DMS153 (cell line): ENCODE results near the gene PRR18.
"Not testable (repeated sequence)": the region's sequence is repeated elsewhere in the genome, so short reads cannot be mapped to it uniquely, and the experiment has no call there.

Source experiments
- DNase-seq: peaks from one replicate; lab custom pipeline; 2025; lab: John Stamatoyannopoulos, UW

PRR18 gene, protein sequence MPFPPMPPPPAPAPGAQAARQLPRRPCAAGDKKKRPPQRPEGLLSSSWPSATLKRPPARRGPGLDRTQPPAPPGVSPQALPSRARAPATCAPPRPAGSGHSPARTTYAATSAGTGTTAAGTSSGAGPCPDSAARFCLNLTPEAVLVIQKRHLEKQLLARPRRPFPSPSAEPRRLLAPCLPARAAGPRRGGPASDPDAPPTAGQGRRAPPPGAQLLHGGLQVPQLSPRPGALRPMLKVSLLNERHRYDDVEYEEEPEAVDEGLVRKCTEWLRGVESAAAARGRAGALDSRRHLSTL

DNA sequence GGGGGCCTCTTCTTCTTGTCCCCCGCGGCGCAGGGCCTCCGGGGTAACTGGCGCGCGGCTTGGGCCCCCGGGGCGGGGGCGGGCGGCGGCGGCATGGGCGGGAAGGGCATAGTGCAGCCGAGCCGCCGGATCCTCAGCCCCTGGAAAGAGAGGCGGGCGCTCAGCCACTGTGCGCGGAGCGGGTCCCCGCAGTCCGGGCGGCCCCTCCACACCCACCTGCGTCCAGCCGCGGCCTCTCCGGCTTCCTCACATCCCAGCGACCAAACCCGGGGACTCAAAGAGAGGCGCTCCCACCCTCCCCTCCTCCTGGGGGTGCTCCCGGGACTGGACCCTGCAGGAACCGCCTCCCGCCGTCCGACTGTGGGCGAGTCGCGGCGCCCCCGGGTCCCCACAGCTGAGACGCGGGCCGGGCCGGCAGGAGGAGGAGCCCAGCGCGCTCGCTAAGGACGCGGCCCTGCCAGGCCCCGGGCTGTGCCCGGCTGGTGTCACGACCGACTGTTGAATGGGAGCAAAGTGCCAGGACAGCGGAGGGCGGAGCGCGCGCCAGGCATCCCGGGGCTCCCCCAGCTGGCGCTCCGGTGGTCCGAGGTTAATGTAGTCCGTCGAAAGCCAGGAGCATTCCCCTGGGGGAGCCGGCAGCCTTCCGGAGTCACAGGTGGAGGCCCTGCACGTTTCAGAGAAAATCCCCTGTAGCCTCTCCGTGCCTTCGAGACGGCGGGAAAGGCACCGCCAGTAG, at the start of gene PRR18:
PRR18 (minus strand) TSS at position 360 of the 736 bp plus-strand sequence; CDS start at position 110, 250 bp downstream.
- DNase-seq: no peak

DNA sequence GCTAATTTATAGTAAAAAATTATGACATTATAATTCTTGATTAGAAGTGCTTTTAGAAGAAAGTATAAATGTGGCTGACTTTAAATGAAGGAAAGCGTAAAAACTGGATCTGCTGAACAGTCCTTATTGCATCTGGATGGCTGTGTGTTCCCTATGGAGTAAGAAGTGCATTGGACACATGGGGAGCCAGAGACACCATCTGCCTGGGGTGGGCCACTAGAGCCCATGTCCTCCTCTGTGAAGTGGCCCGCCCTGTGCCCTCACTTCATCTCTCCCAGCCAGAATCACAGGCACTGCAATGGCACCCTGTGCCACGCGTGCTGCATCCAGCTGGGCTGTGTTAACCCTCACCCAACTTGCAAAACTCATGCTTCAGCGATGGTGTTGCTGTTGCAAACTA, 47.4 kb upstream of the PRR18 start:
- DNase-seq: no peak

DNA sequence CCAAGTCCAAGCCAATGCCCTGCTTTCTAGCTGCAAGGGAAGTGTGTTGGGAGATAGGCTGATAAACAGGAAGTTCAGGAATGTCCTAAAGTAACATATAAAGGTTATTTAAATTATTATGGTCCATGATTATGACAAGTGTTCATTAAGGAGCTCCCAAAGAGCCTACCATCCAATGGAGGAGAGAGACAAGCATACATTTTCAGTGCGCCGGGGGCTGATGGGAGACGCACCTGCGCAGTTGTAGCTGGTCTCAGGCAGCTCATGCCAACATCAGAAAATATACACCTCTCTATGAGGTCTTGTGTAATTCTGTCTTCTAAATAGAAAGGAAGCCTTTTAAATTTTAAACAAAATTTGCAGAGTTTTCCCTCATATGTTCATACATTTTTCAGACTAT, 46.8 kb upstream of the PRR18 start:
- DNase-seq: no peak

DNA sequence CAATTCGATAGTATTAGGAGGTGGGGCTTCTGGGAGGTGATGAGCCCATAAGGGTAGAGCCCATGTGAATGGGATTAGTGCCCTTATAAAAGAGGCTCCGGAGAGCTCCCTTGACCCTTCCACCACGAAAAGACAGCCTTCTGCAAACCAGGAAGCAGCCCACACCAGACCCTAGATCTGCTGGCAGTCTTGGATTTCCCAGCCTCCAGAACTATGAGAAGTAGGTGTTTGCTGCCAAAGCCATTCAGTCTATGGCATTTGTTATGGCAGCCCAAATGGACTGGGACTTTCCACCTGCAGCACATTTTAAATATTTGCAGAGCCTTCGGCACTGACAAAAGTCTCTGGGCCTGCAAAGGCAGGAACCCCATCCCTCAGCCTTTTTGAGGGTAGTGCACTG, 46.0 kb upstream of the PRR18 start:
- DNase-seq: no peak

DNA sequence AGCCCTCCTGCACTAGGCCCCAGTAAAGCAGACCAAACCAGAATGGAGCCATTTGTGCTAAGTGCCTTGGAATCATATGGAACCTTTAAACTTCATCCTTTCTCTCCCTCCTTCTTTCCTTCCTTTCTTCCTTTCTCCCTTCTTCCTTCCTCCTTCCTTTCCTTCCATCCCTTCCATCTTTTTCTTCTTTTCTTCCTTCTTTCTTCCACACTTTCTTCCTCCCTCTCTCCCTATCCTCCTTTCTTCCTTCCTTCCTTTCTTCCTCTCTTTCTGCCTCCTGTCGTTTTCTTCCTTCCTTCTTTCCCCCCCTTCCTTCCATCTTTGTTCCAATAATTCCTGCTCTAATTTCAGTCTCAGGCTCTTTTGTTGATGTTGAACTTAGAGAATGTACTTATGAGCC, 45.3 kb upstream of the PRR18 start:
- no peak for DNase-seq

DNA sequence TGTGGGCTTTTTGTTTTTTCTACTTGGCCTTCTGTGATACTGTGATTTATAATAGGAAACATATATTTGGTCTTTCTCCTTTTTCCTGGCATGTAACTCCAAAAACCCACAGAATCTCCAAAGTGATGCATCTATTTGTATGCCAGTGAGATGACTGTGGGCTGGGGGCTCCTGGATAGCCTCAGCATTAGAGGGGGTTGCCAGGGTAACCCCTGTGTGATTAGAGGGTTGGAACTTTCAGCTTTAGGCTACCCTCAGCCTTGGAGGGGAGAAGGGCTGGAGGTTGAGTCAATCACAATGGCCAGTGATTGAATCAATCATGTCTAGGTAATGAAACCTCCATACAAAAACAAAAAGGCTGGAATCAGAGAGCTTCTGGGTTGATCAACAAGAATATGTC, 44.7 kb upstream of the PRR18 start:
- no peak for DNase-seq

DNA sequence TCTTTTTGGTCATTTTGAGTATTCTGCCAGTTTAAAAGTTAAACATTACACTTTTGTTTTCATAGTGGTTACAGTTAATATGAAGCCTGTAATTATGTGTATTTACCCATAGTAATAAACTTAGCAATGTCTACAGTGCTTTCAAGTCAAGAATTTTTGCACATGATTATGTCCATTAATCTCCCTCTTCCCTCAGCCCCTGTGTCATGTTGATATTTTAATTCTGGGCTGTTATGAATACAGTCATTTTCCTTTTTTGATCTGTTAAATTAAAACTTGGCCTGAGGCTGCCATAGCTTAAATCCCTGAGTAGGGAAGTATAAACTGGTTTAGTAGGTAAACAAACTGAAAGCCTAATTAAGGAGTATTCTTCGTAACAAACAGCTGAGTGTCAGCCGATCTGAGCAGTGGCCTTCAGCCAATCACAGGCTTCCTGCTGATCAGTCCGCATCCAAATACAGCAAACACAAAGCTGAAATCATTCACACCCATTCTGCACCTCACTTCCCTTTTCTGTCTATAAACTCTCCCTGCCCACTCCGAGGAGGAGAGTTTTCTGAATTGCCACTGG, 43.6 kb upstream of the PRR18 start:
- peak; percentile 54 for DNase-seq

DNA sequence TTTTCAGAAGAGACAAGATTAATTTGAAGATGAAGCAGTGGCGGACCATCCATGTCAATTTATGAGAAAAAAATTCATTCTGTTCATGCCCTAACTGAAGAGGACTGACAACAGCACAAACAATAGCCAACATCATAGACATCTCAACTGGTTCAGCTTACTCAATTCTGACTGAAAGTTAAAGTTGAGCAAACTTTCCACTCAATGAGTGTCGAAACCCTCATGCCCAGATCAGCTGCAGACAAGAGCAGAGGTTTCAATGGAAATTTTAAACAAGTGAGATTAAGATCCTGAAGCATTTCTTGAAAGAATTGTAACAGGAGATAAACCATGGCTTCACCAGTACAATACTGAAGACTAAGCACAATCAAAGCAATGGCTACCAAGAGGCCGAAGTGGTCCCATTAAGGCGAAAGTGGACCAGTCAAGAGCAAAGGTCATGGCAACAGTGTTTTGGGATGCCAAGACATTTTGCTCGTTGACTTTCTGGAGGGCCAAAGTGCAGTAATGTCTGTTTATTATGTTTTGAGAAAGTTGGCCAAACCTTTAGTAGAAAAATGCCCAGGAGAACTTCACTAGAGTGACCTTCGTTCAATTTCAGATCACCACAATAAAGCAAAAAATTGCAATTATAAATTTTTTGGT, 40.2 kb upstream of the PRR18 start:
- DNase-seq: no peak

DNA sequence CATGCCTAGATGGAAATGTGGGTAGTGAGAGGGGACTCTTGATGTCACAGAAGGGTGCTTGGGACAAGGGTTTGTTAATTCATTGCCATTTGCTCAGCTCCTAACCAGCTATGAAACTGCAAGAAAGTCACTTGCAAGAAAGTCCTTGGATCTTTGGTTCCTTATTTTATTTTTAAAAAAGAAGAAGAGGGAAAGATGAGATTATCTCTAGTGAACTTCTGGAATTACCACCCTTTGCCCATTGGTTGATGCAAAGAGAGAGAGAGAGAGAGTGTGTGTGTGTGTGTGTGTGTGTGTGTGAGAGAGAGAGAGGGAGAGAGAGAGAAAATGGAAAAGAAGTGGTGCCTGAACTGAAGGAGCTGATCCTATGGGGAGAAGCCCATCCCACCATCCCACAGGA, 38.8 kb upstream of the PRR18 start:
- DNase-seq: no peak

DNA sequence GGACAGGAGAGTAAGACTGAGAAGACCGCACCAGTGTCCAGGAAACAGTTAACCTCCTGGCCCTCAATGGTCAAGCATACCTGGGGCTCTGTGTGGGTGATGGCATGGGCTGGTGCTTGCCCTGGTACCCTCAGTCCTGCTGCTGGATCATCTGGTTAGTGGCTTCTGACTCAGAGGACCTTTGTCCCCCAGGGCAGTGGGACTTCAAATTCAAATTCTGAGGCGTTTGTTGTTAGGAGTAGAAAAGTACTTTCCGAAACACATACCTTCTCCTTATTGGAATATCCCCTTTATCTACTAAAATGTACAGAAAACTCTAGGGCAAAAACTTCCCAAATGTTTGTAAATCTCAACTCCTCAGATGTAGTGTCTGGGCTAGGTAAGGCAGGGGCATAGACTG, 38.3 kb upstream of the PRR18 start:
- no peak for DNase-seq

DNA sequence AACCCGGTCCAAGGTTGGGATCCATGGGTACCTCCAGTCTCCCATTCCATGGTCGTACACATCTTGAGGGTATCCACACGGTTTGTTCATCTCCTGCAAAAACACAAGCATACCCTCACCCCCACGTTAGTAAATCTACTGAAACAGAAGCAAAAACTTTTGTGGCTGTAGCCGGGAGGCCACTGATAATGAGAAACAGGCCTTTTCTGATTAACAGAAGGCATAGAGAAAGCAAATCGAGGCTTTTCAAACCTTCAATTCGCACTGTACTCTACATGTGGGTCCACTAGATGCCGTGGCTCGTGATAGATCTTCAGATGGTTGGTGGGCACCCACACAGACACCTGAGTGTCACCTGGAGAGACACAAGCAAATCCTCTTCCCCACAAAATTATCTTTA, 37.5 kb upstream of the PRR18 start:
- not testable (repeated sequence) for DNase-seq

DNA sequence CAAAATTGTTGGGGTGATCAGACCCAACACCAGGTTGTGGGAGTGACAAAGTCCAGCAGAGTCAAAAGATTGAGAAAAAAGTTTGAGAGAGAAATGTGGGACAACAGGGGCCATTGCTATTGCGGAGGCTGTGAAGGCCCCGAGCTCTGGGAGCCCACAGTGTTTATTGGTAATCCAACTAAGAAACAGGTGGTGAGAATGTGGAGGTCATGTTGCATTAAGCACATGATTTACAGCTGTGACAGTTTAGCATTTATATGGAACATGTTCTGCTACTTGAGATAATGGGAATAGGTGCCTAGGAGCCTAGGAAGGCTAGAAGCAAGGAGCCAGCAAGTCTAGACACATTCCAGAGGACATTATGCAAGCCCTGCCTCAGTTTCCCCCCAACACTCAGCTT, 36.7 kb upstream of the PRR18 start:
- DNase-seq: not testable (repeated sequence)

DNA sequence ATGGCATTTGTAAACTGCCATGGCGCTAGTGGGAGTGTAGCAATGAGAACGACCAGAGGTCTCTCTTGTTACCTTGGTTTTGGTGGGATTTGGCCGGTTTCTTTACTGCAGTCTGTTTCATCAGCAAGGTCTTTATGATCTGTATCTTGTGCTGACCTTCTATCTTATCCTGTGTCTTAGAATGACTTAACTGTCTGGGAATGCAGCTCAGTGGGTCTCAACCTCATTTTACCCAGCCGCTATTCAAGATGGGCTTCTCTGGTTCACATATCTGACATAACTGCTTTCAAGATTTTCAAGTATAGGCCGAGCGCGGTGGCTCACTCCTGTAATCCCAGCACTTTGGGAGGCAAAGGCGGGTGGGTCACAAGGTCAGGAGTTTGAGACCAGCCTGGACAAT, 36.0 kb upstream of the PRR18 start:
- DNase-seq: no peak

DNA sequence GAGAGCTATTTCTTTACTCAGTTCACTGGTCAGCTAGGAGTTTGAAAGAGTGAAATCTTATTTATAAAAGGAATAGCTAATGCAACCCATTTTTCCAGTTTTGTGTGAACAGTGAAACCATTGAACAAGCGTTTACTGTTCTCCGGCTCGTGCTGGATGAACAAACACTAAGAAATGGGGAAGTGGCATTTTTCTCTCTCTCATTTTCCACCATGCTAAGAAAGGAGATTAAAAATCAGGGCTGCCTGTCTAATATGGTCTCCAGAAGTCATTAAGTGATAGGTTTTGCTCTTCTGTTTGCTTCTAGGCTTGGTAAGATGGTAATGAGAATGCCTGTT, 34.9 kb upstream of the PRR18 start:
- DNase-seq: no peak

DNA sequence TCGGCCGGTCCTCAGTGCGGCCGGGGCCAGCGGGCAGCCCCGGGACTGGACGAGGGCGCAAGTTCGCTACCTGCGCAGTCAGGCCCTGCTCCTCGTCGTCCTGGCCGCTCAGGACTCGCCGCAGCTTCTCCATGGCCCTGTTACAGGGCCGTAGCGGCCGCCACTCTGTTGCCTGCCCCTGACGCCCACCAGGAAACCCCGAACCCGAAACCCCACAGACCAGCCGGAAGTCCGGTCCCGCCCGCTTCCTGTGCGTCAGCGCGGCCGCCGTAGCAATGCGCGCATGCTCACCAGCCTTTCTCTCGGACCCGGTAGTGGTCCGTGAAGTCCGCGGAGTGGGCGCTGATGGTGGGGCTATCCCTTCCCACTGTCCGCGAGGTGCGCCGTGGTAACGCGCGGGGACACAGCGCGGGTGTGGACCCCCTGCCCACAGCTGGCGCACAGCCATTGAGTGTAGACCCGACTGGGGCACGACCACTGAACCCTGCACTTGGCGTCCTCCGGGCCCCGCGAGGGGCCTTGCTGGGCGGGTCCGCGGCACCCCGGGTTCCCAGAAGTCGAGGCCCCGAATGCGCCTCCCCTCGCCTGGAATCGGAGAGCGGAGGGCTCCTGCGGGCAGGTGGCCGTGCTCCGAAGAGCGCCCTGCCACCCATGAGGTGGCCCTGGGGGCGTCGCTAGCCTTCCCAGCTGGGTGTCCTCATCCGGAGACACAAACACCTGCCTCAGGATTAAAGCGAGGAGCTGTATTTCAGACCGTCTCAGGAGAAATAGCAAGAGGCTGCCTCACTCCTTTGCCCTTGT, 34.4 kb upstream of the PRR18 start, which contains the start of gene SFT2D1:
SFT2D1 (minus strand) TSS at position 197 of the 801 bp plus-strand sequence; CDS start at position 133, 64 bp downstream.
- DNase-seq: peak; percentile 13

DNA sequence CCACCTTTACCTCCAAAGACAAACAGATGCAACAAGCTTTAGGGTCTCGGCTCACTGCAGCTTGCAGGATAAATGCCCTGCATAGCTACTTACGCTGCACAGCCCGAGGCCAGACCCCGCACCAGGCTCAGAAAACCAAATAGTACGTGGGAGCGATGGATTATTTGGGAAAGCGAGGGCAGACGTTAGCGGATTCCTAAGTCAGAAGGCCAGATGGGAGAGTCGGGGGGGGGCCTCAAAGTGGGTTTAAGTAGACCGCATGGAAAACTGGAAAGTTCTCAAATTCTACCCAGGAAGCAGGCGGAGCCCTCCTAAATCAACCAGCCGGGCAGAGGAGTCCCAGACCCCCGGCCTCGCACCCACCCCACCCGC, 33.8 kb upstream of the PRR18 start:
- DNase-seq: no peak

DNA sequence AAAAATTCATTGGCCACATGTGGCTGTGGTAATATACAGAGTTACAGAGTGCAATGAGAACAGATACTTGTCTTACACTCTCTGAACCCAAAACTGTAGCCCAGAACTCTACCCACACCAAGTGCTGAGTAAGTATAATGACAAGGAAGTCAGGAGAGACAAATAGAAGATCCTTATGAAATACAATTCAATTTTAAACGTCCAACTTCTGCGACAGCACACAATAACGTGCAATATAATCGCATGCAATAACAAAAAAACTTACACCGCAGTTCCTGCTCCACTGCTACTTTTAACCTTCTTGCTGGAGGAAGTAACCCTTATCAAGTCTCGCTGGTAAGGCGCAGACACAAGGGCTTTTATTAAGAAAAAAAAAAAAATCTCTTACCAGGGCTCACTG, 33.3 kb upstream of the PRR18 start:
- no peak for DNase-seq

DNA sequence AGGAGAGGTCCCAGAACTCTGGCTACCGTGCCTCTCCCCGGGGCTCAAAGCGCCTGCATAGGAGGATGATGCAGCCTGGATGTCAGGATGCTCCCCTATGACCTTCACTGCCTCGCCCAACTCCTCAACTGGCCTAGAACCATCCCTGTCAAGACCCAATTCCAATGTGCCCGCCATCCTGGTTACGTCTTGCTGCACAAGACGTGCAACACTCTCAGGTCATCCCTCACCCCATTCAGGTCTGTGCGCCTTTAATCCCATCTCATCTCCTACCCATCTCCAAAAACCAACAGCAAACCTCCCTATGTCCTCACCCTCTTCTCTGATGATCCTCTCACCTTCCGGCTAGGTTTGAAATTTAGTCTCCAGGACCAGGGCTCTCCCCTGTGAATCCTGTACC, 30.7 kb upstream of the PRR18 start:
- no peak for DNase-seq

DNA sequence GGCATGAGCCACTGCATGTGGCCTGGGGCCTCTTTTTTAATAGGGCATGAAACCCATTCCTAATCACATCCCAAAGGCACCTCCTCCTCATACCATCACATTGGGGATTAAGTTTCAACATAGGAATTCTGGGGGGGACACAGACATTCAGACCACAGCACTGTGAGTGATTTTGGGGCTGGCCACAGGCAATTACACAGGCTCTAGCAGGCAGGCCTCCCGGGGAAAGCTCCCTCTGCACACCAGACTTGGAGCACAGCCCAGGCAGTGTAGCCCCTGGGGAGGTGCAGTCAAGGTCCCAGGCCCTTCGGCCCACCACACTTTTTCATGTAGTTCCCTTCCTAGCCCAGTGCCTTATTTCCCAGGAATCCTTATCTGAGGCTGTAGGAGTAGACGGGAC, 28.7 kb upstream of the PRR18 start:
- no peak for DNase-seq

DNA sequence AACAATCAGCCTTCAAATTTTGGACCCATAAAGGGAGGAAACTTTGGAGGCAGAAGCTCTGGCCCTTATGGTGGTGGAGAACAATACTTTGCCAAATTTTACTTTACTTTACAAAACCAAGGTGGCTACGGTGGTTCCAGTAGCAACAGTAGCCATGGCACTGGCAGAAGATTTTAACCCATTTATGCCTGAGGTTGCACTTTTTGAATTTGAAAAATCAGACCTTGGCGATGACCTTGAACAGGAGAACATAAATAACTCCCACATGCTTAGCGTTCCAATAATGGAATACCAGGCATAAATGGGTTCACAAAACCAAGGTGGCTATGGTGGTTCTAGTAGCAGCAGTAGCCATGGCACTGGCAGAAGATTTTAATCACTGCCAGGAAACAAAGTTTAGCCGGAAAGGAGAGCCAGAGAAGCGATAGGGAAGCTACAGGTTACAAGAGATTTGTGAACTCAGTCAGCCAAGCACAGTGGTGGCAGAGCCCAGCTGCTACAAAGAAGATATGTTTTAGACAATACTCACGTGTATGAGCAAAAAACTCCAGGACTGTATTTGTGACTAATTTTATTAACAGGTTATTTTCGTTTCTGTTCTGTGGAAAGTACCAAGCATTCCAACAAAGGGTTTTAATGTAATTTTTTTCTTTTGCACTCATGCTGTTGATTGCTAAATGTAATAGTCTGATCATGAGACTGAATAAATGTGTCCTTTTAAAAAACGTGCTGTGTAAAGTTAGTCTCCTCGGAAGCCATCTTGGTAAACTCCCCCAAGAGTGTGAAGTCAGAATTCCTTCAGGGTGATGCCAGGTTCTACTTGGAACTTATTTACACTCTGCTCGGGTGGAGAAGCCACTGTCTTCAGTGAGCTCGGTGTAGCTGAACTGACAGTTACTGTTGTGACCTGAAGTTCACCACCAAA, 27.4 kb upstream of the PRR18 start:
- DNase-seq: no peak

DNA sequence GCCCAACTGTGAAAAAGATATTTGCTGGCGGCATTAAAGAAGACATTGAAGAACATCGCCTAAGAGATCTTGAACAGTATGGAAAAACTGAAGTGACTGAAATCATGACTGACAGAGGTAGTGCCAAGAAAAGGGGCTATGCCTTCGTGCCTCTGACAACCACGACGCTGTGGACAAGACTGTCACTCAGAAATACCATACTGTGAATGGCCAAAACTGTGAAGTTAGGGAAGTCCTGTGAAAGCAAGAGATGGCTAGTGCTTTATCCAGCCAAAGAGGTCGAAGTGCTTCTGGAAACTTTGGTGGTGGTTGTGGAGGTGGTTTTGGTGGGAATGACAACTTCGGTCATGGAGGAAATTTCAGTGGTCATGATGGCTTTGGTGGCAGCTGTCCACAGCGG, 26.7 kb upstream of the PRR18 start:
- no peak for DNase-seq
